Prostate gland (tissue), 2 donors: ENCODE data around the gene CCDC134. TPM values are rescaled to one million over a fixed set of nuclear protein-coding genes. Genes with fewer than 3 reads are reported as not detected.

Experiments used
- DNase-seq: peaks from one replicate; pipeline ENCODE4 v3.0.0-alpha.2; 2019; ENCODE audit warnings: low spot score
- H3K27ac ChIP-seq, 2 donors: fragments of 200-600 bp; sonication (generic); 2 replicates each; pipeline ENCODE4 v1.5.1; 2017 to 2019
- H3K27me3 ChIP-seq: fragments of 200-600 bp; sonication (generic); replicated peaks from 2 replicates; pipeline ENCODE4 v1.5.1; 2019; ENCODE audit not compliant: insufficient read depth
- H3K36me3 ChIP-seq, 2 donors: fragments of 200-600 bp; sonication (generic); 1 replicate in 1 of 2; 2 replicates in 1 of 2; pipeline versions ENCODE4 v1.5.1 to v1.8.1; 2017 to 2019
- H3K4me1 ChIP-seq: fragments of 200-600 bp; sonication (generic); replicated peaks from 2 replicates; pipeline ENCODE4 v1.5.1; 2019
- H3K4me3 ChIP-seq, 2 donors: fragments of 200-600 bp; sonication (generic); 2 replicates each; pipeline ENCODE4 v1.5.1; 2017 to 2019
- H3K9me3 ChIP-seq: fragments of 200-600 bp; sonication (generic); 2 replicates; pipeline ENCODE4 v1.5.1; 2017
- POLR2A ChIP-seq: fragments of 450-650 bp; IDR thresholded peaks from one replicate; pipeline ENCODE4 v1.6.1; 2016; ENCODE audit warnings: antibody characterized with exemption, mild to moderate bottlenecking
- POLR2AphosphoS5 ChIP-seq: sonication (generic); formaldehyde crosslinking; IDR thresholded peaks from one replicate; pipeline ENCODE4 v1.6.1; 2017; ENCODE audit warnings: antibody characterized with exemption
- WGBS: methylation state at CpG from one replicate; pipeline ENCODE4 v1.1.5; 2018; 5-methylcytosine and 5-hydroxymethylcytosine counted together
- intact Hi-C: fragments of 100-400 bp; cut with DNase I; formaldehyde crosslinking; loops from one replicate; pipeline ENCODE4 v1.14.2; 2022
- total RNA-seq, 2 donors: library from RNA; depleted of rRNA; stranded (reverse); fragments of >200 nt; gene quantifications; one replicate each; pipeline ENCODE4 v1.1.0, GENCODE V29; 2016
- TF ChIP-seq, protein P1 (sequence below), 4 experiments: fragments of 200-600 bp in 2 of 4; fragments of 450-650 bp in 2 of 4; sonication (generic) in 2 of 4; IDR thresholded peaks; 1 replicate in 3 of 4; 2 replicates in 1 of 4; pipeline ENCODE4 v1.5.1; 2016 to 2019; ENCODE audit warnings: antibody characterized with exemption in 4 of 4, mild to moderate bottlenecking in 2 of 4, moderate library complexity in 2 of 4

Gene CCDC134
- total RNA-seq, 2 donors from 2014 or later = 12.0 to 20.7 TPM

DNA sequence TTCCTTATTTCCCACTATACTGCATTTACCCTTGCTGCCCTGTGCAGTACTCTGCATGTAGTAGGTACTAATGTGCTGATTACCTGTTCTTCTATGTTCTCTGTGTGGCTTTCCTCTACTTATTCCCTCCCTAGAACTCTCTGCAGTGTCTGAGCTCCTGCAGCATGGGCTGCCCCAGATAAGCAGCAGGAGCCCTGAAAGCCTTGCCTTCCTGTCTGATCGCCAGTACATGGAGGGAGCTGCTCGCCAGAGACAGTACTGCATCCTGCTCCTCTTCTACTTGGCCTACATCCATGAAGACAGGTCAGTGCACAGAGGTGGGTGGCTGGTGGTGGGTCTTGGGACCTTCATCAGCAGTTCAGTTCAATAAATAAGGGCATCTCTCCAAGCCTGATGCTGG, 42.2 kb upstream of the CCDC134 start:
- no peak for DNase-seq
- H3K4me1 ChIP-seq = no peaks in the 10 kb centered on the region
- no peak overlapping the region for H3K27ac ChIP-seq
- H3K4me3 ChIP-seq = no peak overlapping the region
- H3K36me3 ChIP-seq = no peaks in the 10 kb centered on the region
- H3K9me3 ChIP-seq = no peaks in the 10 kb centered on the region
- no peaks in the 10 kb centered on the region for H3K27me3 ChIP-seq
- WGBS = 97% methylated on average over 2 of the region's 2 CpGs
- TF ChIP-seq, protein P1, sequence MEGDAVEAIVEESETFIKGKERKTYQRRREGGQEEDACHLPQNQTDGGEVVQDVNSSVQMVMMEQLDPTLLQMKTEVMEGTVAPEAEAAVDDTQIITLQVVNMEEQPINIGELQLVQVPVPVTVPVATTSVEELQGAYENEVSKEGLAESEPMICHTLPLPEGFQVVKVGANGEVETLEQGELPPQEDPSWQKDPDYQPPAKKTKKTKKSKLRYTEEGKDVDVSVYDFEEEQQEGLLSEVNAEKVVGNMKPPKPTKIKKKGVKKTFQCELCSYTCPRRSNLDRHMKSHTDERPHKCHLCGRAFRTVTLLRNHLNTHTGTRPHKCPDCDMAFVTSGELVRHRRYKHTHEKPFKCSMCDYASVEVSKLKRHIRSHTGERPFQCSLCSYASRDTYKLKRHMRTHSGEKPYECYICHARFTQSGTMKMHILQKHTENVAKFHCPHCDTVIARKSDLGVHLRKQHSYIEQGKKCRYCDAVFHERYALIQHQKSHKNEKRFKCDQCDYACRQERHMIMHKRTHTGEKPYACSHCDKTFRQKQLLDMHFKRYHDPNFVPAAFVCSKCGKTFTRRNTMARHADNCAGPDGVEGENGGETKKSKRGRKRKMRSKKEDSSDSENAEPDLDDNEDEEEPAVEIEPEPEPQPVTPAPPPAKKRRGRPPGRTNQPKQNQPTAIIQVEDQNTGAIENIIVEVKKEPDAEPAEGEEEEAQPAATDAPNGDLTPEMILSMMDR (IDR thresholded peaks at IDR 0.05) = no peak
- TF ChIP-seq POLR2AphosphoS5 (no peak), POLR2A (no peak)
- intact Hi-C loops = no loop called here

GRCh38 chr22:41762980-41763779, 37.3 kb upstream of the CCDC134 start:
- 49% methylated on average over 14 of the region's 14 CpGs for WGBS

DNA sequence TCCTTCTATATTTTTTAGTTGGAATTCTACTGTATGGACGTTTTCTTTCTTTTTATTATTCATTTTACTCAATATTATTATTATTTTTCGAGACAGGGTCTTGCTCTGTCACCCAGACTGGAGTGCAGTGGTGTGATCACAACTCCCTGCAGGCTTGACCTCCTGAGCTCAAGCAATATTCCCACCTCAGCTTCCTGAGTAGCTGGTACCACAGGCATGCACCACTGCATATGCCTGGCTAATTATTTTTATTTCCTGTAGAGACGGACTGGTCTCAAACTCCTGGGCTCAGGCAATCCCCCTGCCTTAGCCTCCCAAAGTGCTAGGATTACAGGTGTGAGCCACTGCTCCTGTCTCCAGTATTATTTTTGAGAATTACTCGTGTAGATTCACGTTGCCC, 34.0 kb upstream of the CCDC134 start:
- Histone ChIP-seq H3K36me3 (no peaks in the 10 kb centered on the region), H3K4me3 (no peak overlapping the region), H3K4me1 (no peaks in the 10 kb centered on the region), H3K27ac (no peak overlapping the region), H3K27me3 (no peaks in the 10 kb centered on the region), H3K9me3 (no peaks in the 10 kb centered on the region)
- 82% methylated on average over 5 of the region's 5 CpGs for WGBS
- TF ChIP-seq POLR2AphosphoS5 (no peak), POLR2A (no peak)
- TF ChIP-seq, protein P1 (IDR thresholded peaks at IDR 0.05) = no peak
- intact Hi-C loops = no loop called here
- DNase-seq = no peak

More at GRCh38 chr22:41762980-41763779, 37.3 kb upstream of the CCDC134 start:
- Histone ChIP-seq H3K9me3 (no peaks in the 10 kb centered on the region), H3K36me3 (no peaks in the 10 kb centered on the region), H3K4me3 (no peak overlapping the region), H3K4me1 (no peaks in the 10 kb centered on the region), H3K27me3 (no peaks in the 10 kb centered on the region), H3K27ac (no peak overlapping the region)
- intact Hi-C loops = no loop called here
- DNase-seq = peak; percentile 22
- no peak for TF ChIP-seq POLR2AphosphoS5
- TF ChIP-seq, protein P1 (IDR thresholded peaks at IDR 0.05) = peak in 2 of 4 experiments; percentile 28 to 49

GRCh38 chr22:41768430-41768829, 32.0 kb upstream of the CCDC134 start:
- H3K9me3 ChIP-seq = no peaks in the 10 kb centered on the region
- DNase-seq = no peak
- intact Hi-C loops = no loop called here
- WGBS = 66% methylated on average over 2 of the region's 2 CpGs
- no peaks in the 10 kb centered on the region for H3K27me3 ChIP-seq
- TF ChIP-seq, protein P1 (IDR thresholded peaks at IDR 0.05) = no peak
- TF ChIP-seq POLR2AphosphoS5 (no peak), POLR2A (no peak)
- no peak overlapping the region for H3K27ac ChIP-seq
- H3K36me3 ChIP-seq = no peaks in the 10 kb centered on the region
- no peak overlapping the region for H3K4me3 ChIP-seq
- H3K4me1 ChIP-seq = no peaks in the 10 kb centered on the region
